GM19463 (cell line): ENCODE results near the gene NCOA7.
"Not testable (repeated sequence)": the region's sequence is repeated elsewhere in the genome, so short reads cannot be mapped to it uniquely, and the experiment has no call there.

Experiments
- ATAC-seq: cut with Tn5 transposase; IDR thresholded peaks from one replicate; pipeline ENCODE4 v1.9.1; 2021; ENCODE audit warnings: mild to moderate bottlenecking, moderate library complexity; ENCODE audit not compliant: unreplicated experiment

Gene NCOA7

DNA sequence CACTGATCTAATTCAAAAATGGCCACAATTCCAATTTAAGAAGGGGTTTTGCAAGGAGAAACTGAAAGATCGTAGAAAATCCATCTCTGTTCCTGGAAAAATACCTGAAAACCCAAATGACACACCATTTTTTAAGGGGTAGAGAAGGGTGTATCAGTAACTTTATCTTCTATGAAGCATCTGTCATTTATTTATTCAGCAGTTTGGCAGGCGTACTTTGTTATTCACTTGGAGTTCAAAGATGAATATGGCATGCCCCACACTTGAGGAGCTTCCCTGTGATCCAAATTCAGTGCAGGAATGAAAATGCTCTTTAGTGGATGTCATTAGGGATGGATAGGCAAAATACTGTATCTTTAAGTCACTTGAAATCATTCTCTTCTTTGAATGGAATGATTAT, 173.1 kb downstream of the NCOA7 start:
- ATAC-seq: no peak

DNA sequence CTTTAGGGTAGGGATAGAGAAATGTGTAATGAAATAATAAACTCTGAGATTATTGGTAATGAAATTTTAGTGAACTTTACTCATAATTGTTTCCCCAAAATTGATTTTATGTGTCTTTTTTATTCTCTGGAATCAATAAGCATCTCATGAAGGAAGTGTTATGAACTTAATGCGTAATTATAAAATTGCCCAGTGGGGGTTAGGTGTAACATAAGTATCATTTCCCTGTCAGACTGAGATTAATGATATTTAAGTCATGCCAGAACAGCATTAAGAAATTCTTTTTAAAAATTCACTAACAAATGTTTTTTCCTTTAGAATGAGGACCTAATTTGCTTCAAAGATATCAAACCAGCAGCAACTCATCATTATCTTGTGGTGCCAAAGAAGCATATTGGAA, 175.8 kb downstream of the NCOA7 start:
- ATAC-seq: no peak

GRCh38 chr6:125968493-125968892, 177.7 kb downstream of the NCOA7 start:
- ATAC-seq: no peak

DNA sequence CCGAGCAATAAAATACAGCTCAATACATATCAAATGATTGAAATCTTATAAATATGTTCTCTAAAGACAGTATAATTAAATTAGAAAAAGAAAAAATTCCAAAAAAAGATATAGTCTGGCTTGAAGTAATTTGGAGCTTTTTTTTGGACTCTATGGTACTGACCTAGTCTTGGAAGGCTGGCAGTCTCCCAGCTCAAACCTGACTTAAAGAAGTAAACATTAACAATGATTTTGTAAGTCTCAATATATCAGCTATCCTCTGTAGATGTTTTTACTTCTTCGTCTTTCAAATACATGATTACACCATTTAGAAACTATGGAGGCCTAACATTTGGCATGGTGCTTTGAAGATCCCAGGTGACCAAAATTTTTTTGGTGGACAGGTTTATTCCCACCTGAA, 180.0 kb downstream of the NCOA7 start:
- no peak for ATAC-seq

GRCh38 chr6:125972478-125972877, 181.7 kb downstream of the NCOA7 start:
- ATAC-seq: not testable (repeated sequence)

DNA sequence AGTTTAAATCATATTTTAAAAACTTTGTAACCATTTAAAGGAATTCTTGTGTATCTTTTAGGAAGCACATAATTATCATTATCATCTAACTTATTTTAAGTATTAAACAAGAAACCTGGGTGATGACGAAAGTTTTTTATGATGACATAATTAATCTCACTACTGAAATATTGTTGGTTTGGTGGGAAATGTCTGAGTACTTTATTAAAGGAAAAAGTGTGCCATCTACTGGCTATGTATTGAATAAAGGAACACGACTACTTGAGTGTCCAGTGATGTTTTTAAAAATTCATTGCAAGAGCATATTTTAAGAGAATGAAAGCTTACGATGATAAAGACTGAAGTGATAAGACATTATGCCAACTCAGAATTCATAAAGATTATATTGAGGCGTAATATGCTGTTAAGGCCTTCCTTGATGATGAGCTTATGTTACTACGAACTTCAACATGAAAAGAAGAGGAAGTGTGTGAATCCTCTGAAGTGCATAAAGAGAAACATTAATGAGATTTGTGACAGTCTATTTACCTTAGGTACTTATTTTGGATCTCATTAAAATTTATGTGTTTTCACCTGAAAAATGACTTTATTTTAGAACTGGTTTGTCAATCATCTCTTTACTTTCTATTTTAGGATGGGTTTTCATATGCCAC, 183.6 kb downstream of the NCOA7 start:
- peak; percentile 75 for ATAC-seq

DNA sequence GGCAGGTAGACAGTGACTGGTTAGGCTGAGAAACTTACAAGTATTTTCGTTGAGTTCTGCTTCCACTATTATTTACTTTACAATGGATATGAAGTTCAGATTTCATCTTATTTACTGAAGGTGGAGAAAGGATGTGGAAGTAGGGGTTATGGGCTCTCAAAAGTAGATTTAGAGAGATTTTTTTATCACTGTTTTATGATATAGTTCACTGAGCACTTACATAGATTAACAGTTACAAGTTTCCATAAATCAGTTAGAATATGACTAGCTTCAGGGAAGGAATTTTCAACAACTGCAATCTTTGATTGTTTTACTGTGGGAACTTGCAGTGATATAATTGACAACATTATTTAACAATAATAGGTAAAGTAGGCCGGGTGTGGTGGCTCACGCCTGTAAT, 188.3 kb downstream of the NCOA7 start:
- ATAC-seq: no peak
